ENCODE results near the gene OCEL1.

DNA sequence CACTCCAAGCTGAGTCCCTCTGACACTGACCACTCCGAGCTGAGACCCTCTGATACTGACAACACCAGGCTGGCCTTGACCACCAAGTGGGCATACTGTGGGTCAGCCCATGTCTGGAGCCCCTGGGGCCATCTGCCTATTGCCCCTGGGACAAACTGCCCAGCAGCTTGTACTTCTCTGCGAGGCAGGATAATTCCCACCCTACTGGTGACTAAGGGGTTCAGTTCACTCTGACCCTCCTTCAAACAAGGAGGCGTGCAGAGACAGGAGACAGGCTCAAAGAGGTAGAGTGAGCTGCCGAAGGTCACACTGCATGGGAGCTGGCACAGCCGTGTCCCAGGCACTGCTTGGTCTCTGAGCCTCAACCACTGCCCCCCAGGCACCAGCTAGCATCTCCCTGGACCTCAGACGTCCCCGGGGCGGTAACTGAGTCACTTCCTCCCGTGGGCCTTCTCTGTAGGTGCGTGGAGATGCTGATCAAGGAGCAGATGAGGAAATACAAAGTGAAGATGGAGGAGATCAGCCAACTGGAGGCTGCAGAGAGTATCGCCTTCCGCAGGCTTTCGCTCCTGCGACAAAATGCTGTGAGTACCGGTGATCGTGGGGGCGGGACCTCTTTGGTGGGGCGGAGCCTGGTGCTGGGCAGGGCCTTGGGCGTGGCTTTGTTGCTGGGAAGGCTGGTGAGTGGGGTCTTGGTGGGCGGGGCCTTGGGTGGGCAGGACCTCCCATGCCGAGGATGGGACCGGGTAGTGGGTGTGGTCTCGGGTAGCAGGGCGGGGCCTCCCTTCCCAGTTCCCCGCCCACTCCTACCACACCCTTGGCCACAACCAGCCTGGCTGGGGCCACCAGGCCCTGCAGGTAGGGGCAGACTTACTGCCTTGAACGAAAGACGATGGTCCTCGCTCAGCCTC lies 16.6 kb upstream of the OCEL1 start:
- TF ChIP-seq, protein P1, sequence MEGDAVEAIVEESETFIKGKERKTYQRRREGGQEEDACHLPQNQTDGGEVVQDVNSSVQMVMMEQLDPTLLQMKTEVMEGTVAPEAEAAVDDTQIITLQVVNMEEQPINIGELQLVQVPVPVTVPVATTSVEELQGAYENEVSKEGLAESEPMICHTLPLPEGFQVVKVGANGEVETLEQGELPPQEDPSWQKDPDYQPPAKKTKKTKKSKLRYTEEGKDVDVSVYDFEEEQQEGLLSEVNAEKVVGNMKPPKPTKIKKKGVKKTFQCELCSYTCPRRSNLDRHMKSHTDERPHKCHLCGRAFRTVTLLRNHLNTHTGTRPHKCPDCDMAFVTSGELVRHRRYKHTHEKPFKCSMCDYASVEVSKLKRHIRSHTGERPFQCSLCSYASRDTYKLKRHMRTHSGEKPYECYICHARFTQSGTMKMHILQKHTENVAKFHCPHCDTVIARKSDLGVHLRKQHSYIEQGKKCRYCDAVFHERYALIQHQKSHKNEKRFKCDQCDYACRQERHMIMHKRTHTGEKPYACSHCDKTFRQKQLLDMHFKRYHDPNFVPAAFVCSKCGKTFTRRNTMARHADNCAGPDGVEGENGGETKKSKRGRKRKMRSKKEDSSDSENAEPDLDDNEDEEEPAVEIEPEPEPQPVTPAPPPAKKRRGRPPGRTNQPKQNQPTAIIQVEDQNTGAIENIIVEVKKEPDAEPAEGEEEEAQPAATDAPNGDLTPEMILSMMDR (IDR thresholded peaks at IDR 0.05): no peak
- TF ChIP-seq POLR2A (IDR thresholded peaks at IDR 0.05): no peak
